CD4-positive, alpha-beta T cell treated with Interleukin-12 subunit alpha and Interleukin-12 subunit beta, for 1 hour (primary cell): ENCODE measurements around the gene SERINC5.
"Not testable (repeated sequence)": the region's sequence is repeated elsewhere in the genome, so short reads cannot be mapped to it uniquely, and the experiment has no call there.

Experiments
- DNase-seq: peaks from one replicate; pipeline ENCODE4 v3.0.0-alpha.2; 2020

The SERINC5 gene

GRCh38 chr5:80192507-80193241, 63.2 kb downstream of the SERINC5 start:
- no peak for DNase-seq

- DNase-seq, result peak; percentile 60
Observed at GRCh38 chr5:80191991-80192398, 63.9 kb downstream of the SERINC5 start.

GRCh38 chr5:80191397-80191796, 64.5 kb downstream of the SERINC5 start:
- no peak for DNase-seq

- no peak for DNase-seq
Observed at GRCh38 chr5:80190960-80191359, 64.9 kb downstream of the SERINC5 start.

- DNase-seq, result no peak
Observed at GRCh38 chr5:80189701-80190100, 66.1 kb downstream of the SERINC5 start.

GRCh38 chr5:80189201-80189600, 66.6 kb downstream of the SERINC5 start:
- no peak for DNase-seq

GRCh38 chr5:80187421-80188090, 68.3 kb downstream of the SERINC5 start:
- DNase-seq, result no peak

- DNase-seq, result not testable (repeated sequence)
Observed at GRCh38 chr5:80185535-80185934, 70.3 kb downstream of the SERINC5 start.

- no peak for DNase-seq
Observed at GRCh38 chr5:80185095-80185494, 70.8 kb downstream of the SERINC5 start.

GRCh38 chr5:80184235-80185023, 71.4 kb downstream of the SERINC5 start:
- no peak for DNase-seq

- peak; percentile 34 for DNase-seq
Observed at GRCh38 chr5:80183728-80184234, 72.1 kb downstream of the SERINC5 start.

- DNase-seq, result peak; percentile 24
Observed at GRCh38 chr5:80182809-80183580, 72.9 kb downstream of the SERINC5 start.

GRCh38 chr5:80181618-80182211, 74.1 kb downstream of the SERINC5 start:
- peak; percentile 76 for DNase-seq

GRCh38 chr5:80177236-80177635, 78.6 kb downstream of the SERINC5 start:
- no peak for DNase-seq

- DNase-seq, result no peak
Observed at GRCh38 chr5:80175337-80175736, 80.5 kb downstream of the SERINC5 start.

- no peak for DNase-seq
Observed at GRCh38 chr5:80174790-80175189, 81.1 kb downstream of the SERINC5 start.

GRCh38 chr5:80172067-80172695, 83.7 kb downstream of the SERINC5 start:
- DNase-seq, result no peak

- DNase-seq, result no peak
Observed at GRCh38 chr5:80170117-80170535, 85.7 kb downstream of the SERINC5 start.

- DNase-seq, result no peak
Observed at GRCh38 chr5:80168388-80169028, 87.3 kb downstream of the SERINC5 start.

- DNase-seq, result no peak
Observed at GRCh38 chr5:80165452-80165851, 90.4 kb downstream of the SERINC5 start.

- DNase-seq, result no peak
Observed at GRCh38 chr5:80161165-80161564, 94.7 kb downstream of the SERINC5 start.
